Mesenchymal stem cell (in vitro differentiated cells and primary cell): ENCODE data around the gene ADIG.

Experiments used
- DNase-seq: peaks from one replicate; pipeline ENCODE4 v3.0.0-alpha.2; 2013
- H2AFZ ChIP-seq: one replicate; pipeline ENCODE4 v1.6.1; 2013; ENCODE audit warnings: low read depth, mild to moderate bottlenecking, control low read depth, inconsistent platforms, low read length, moderate library complexity
- H2AK5ac ChIP-seq: 2 replicates; pipeline ENCODE4 v1.6.1; 2013; ENCODE audit warnings: low read length, moderate library complexity, mild to moderate bottlenecking, inconsistent platforms; ENCODE audit not compliant: severe bottlenecking
- H2BK120ac ChIP-seq: one replicate; pipeline ENCODE4 v1.6.1; 2013; ENCODE audit warnings: low read depth, mild to moderate bottlenecking, inconsistent platforms, low read length, moderate library complexity
- H2BK12ac ChIP-seq, 2 experiments: one replicate each; pipeline ENCODE4 v1.6.1; 2013; ENCODE audit warnings: inconsistent platforms in 2 of 2, low read length in 2 of 2, mild to moderate bottlenecking in 2 of 2, moderate library complexity in 2 of 2, control low read depth in 1 of 2
- H2BK15ac ChIP-seq: one replicate; pipeline ENCODE4 v1.6.1; 2013; ENCODE audit warnings: mild to moderate bottlenecking, low read depth, inconsistent platforms; ENCODE audit not compliant: poor library complexity, severe bottlenecking
- H2BK5ac ChIP-seq: 2 replicates; pipeline ENCODE4 v1.6.1; 2013; ENCODE audit warnings: low read depth, mild to moderate bottlenecking, low read length, control low read depth, inconsistent platforms; ENCODE audit not compliant: poor library complexity, severe bottlenecking
- H3K14ac ChIP-seq, 2 experiments: one replicate each; pipeline ENCODE4 v1.6.1; 2013; ENCODE audit warnings: inconsistent platforms in 2 of 2, low read length in 2 of 2, control low read depth in 1 of 2, mild to moderate bottlenecking in 1 of 2, moderate library complexity in 1 of 2
- H3K18ac ChIP-seq, 2 experiments: one replicate each; pipeline ENCODE4 v1.6.1; 2013; ENCODE audit warnings: inconsistent platforms in 2 of 2, low read length in 2 of 2, control low read depth in 1 of 2, low read depth in 1 of 2, mild to moderate bottlenecking in 1 of 2
- H3K23ac ChIP-seq, 2 experiments: one replicate each; pipeline ENCODE4 v1.6.1; 2013; ENCODE audit warnings: inconsistent platforms in 2 of 2, low read length in 2 of 2, mild to moderate bottlenecking in 2 of 2, moderate library complexity in 2 of 2, control low read depth in 1 of 2
- H3K27ac ChIP-seq: 2 replicates; pipeline ENCODE4 v1.5.1; 2013; ENCODE audit warnings: mild to moderate bottlenecking, moderate library complexity, low read length, control low read depth, inconsistent platforms; ENCODE audit not compliant: poor library complexity, severe bottlenecking
- H3K27me3 ChIP-seq, 2 experiments: 2 replicates each; pipeline versions ENCODE4 v1.6.1 to v1.7.0; 2013; ENCODE audit warnings: low read length in 2 of 2, mild to moderate bottlenecking in 2 of 2, moderate library complexity in 2 of 2, control low read depth in 1 of 2, inconsistent platforms in 1 of 2; ENCODE audit not compliant: control insufficient read depth in 1 of 2, insufficient read depth in 1 of 2
- H3K36me3 ChIP-seq, 2 experiments: 2 replicates each; pipeline versions ENCODE4 v1.6.1 to v1.7.0; 2013; ENCODE audit warnings: low read length in 2 of 2, control low read depth in 1 of 2, inconsistent platforms in 1 of 2, low read depth in 1 of 2, mild to moderate bottlenecking in 1 of 2; ENCODE audit not compliant: insufficient read depth in 2 of 2, control insufficient read depth in 1 of 2
- H3K4ac ChIP-seq, 2 experiments: one replicate each; pipeline ENCODE4 v1.6.1; 2013; ENCODE audit warnings: inconsistent platforms in 2 of 2, low read length in 2 of 2, mild to moderate bottlenecking in 2 of 2, moderate library complexity in 2 of 2, control low read depth in 1 of 2, low read depth in 1 of 2
- H3K4me1 ChIP-seq: 2 replicates; pipeline ENCODE4 v1.6.1; 2013; ENCODE audit warnings: low read depth, low read length, control low read depth; ENCODE audit not compliant: control insufficient read depth, insufficient read depth
- H3K4me2 ChIP-seq: 2 replicates; pipeline ENCODE4 v1.6.1; 2013; ENCODE audit warnings: low read length, mild to moderate bottlenecking, inconsistent platforms; ENCODE audit not compliant: poor library complexity, severe bottlenecking
- H3K4me3 ChIP-seq, 2 experiments: 2 replicates each; pipeline versions ENCODE4 v1.5.1 to v1.7.0; 2013; ENCODE audit warnings: low read length in 2 of 2, mild to moderate bottlenecking in 2 of 2, control low read depth in 1 of 2, low read depth in 1 of 2; ENCODE audit not compliant: insufficient read depth in 1 of 2
- H3K79me1 ChIP-seq: replicated peaks from 2 replicates; pipeline ENCODE4 v1.6.1; 2013; ENCODE audit warnings: mild to moderate bottlenecking, control low read depth, low read length, inconsistent platforms; ENCODE audit not compliant: poor library complexity, severe bottlenecking
- H3K9ac ChIP-seq: 2 replicates; pipeline ENCODE4 v1.7.0; 2013; ENCODE audit warnings: mild to moderate bottlenecking, low read length, moderate library complexity
- H3K9me3 ChIP-seq: 2 replicates; pipeline ENCODE4 v1.7.0; 2013; ENCODE audit warnings: mild to moderate bottlenecking, low read length; ENCODE audit not compliant: control insufficient read depth
- H4K8ac ChIP-seq: one replicate; pipeline ENCODE4 v1.6.1; 2013; ENCODE audit warnings: inconsistent platforms, mild to moderate bottlenecking, low read length, moderate library complexity
- H4K91ac ChIP-seq: one replicate; pipeline ENCODE4 v1.6.1; 2013; ENCODE audit warnings: mild to moderate bottlenecking, low read length, inconsistent platforms
- WGBS: methylation state at CpG from one replicate; pipeline ENCODE4 v1.1.7; 2013; ENCODE audit warnings: mixed read lengths; 5-methylcytosine and 5-hydroxymethylcytosine counted together

Gene ADIG

GRCh38 chr20:38599410-38599882 is 18.4 kb downstream of the ADIG start:
- no peak overlapping the region for H2BK12ac ChIP-seq
- H3K23ac ChIP-seq: no peak overlapping the region
- H3K79me1 ChIP-seq: no peaks in the 10 kb centered on the region
- H3K9ac ChIP-seq: no peak overlapping the region
- no peak overlapping the region for H2BK15ac ChIP-seq
- H3K4me3 ChIP-seq: no peak overlapping the region
- peak overlapping the region; percentile 25 for H3K27ac ChIP-seq
- H3K4ac ChIP-seq: no peak overlapping the region
- no peak overlapping the region for H4K91ac ChIP-seq
- no peaks in the 10 kb centered on the region for H3K36me3 ChIP-seq
- no peak overlapping the region for H3K4me2 ChIP-seq
- H3K27me3 ChIP-seq: peaks cover 0 to 54% of the 10 kb centered on the region in 2 experiments
- 63% methylated on average over 9 of the region's 9 CpGs for WGBS
- no peak overlapping the region for H2BK5ac ChIP-seq
- H3K14ac ChIP-seq: no peak overlapping the region
- H2AFZ ChIP-seq: no peak overlapping the region
- no peak overlapping the region for H2BK120ac ChIP-seq
- H2AK5ac ChIP-seq: peak overlapping the region; percentile 7
- peaks cover 20% of the 10 kb centered on the region for H3K4me1 ChIP-seq
- H3K9me3 ChIP-seq: no peaks in the 10 kb centered on the region
- no peak overlapping the region for H4K8ac ChIP-seq
- H3K18ac ChIP-seq: no peak overlapping the region
- DNase-seq: no peak

DNA sequence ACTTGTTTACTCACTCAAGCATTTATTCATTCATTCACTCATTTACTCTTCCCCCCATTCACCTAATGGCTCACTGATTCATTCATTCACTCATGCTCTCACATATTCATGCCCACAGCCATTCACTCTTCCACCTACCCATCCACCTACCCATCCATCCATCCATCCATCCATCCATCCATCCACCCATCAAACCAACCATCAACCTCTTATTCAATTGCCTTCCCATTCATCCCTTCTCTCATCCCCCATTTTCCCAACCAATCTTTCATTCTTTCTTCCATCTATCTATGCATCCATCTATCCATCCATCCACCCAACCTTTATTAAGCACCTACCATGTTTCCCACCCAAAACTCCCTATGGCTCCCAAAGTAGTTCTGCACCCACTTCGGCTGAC is 19.1 kb downstream of the ADIG start:
- Histone ChIP-seq H3K79me1 (no peaks in the 10 kb centered on the region), H2BK5ac (no peak overlapping the region), H3K9ac (no peak overlapping the region), H3K4me1 (peaks cover 21% of the 10 kb centered on the region), H3K23ac (no peak overlapping the region), H3K27ac (no peak overlapping the region), H2AK5ac (no peak overlapping the region), H3K9me3 (no peaks in the 10 kb centered on the region), H4K8ac (no peak overlapping the region), H3K4ac (no peak overlapping the region), H3K18ac (no peak overlapping the region), H2BK120ac (no peak overlapping the region), H3K14ac (no peak overlapping the region), H3K4me3 (no peak overlapping the region), H4K91ac (no peak overlapping the region), H3K27me3 (peaks cover 0 to 56% of the 10 kb centered on the region in 2 experiments), H2BK12ac (no peak overlapping the region), H2BK15ac (no peak overlapping the region), H2AFZ (no peak overlapping the region), H3K36me3 (no peaks in the 10 kb centered on the region), H3K4me2 (no peak overlapping the region)
- 95% methylated on average over 1 of the region's 1 CpG for WGBS
- DNase-seq: no peak

DNA sequence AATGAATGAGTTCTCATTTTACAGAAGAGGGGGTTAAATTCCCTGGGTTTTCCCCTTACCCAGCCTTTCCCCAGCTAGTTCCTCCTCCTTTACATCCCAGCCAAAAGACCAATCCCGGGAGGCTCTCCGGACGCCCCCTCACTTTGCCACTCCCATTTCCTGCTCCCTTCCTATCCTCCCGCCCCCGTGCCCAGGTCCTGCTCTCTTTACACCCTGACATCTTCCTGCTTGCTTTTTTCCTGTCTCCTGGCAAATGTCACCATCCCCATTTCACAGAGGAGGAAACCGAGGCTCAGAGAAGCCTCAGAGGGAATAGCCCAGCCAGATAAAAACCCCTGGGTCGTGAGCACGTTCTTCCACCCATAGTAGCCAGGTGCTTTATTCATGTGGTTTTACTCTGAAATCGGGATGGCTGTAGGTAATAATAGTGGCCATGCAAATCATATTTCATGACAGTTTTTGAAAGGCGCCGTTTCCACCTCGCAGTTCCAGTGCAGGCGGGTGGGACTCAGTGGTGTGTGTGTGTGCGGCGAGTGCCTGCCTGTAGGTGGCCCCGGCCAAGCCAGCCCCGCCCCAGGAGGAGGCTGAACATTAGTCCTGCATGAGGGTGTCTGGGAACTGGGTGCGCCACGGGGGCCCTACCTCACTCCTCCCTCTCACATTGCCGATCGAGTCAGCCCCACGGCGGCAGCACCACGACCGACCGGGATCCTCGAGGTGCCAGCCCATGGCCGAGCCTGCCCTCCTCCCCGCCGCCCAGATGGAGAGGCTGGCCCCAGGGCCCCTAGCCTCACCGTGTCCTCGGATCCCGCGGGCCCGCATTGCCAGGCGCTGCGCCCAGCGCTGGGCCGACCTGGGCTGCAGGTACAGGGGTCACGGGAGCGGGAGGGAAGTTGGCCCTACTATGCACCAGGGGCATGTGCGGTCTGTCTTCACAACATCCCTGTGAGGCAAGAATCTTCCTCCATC is 20.5 kb downstream of the ADIG start, which contains the start of gene ARHGAP40:
Gene ARHGAP40, plus strand, starts transcription at position 594 of the 969 bp plus-strand sequence.
- peak within 1 kb of the TSS; percentile 31 for H4K8ac ChIP-seq
- no peak for DNase-seq
- H2BK15ac ChIP-seq: no peak within 1 kb of the TSS
- H2BK120ac ChIP-seq: no peak within 1 kb of the TSS
- H4K91ac ChIP-seq: peak within 1 kb of the TSS; percentile 18
- peak within 1 kb of the TSS; percentile 19 for H2AK5ac ChIP-seq
- H3K27ac ChIP-seq: no peak within 1 kb of the TSS
- H3K4ac ChIP-seq: no peak within 1 kb of the TSS
- H3K18ac ChIP-seq: no peak within 1 kb of the TSS
- WGBS: 12% methylated on average over 40 of the region's 42 CpGs
- peaks cover 22% of the 10 kb centered on the region for H3K4me1 ChIP-seq
- no peaks in the 10 kb centered on the region for H3K79me1 ChIP-seq
- H2AFZ ChIP-seq: no peak within 1 kb of the TSS
- H3K36me3 ChIP-seq: no peaks in the 10 kb centered on the region
- peaks cover 0 to 70% of the 10 kb centered on the region in 2 experiments for H3K27me3 ChIP-seq
- no peak within 1 kb of the TSS for H3K9ac ChIP-seq
- no peak within 1 kb of the TSS for H2BK12ac ChIP-seq
- H3K4me2 ChIP-seq: peak within 1 kb of the TSS; percentile 67
- H3K4me3 ChIP-seq: peak within 1 kb of the TSS in 1 of 2 experiments; percentile 52
- no peaks in the 10 kb centered on the region for H3K9me3 ChIP-seq
- H3K14ac ChIP-seq: no peak within 1 kb of the TSS
- no peak within 1 kb of the TSS for H2BK5ac ChIP-seq
- H3K23ac ChIP-seq: peak within 1 kb of the TSS in 1 of 2 experiments; percentile 75

- Histone ChIP-seq H2BK15ac (no peak overlapping the region), H4K8ac (no peak overlapping the region), H3K9me3 (no peaks in the 10 kb centered on the region), H4K91ac (peak overlapping the region; percentile 18), H2BK12ac (no peak overlapping the region), H3K9ac (no peak overlapping the region), H3K4me2 (peak overlapping the region; percentile 67), H2AK5ac (peak overlapping the region; percentile 1), H3K79me1 (no peaks in the 10 kb centered on the region), H3K4me1 (peaks cover 22% of the 10 kb centered on the region), H3K18ac (no peak overlapping the region), H2BK120ac (no peak overlapping the region), H3K4me3 (peak overlapping the region in 1 of 2 experiments; percentile 52), H2AFZ (no peak overlapping the region), H3K23ac (no peak overlapping the region), H2BK5ac (no peak overlapping the region), H3K14ac (no peak overlapping the region), H3K27me3 (peaks cover 0 to 77% of the 10 kb centered on the region in 2 experiments), H3K27ac (no peak overlapping the region), H3K4ac (no peak overlapping the region), H3K36me3 (no peaks in the 10 kb centered on the region)
- WGBS: 60% methylated on average over 5 of the region's 5 CpGs
- no peak for DNase-seq
Measured at GRCh38 chr20:38602185-38602581, 21.2 kb downstream of the ADIG start.
